Measurements from ENCODE around the gene C1orf159.

- TF ChIP-seq CTCF (IDR thresholded peaks at IDR 0.05) (no peak), POLR2A (IDR thresholded peaks at IDR 0.05) (no peak)
Observed at GRCh38 chr1:1082776-1083415, 33.0 kb downstream of the C1orf159 start.
